LNCAP (cell line): ENCODE measurements around the gene RRN3.
A peak's percentile ranks its signal among the peaks of the same experiment; 100 is the strongest.

Source experiments
- CTCF ChIP-seq: fragments of 450-650 bp; IDR thresholded peaks from 2 replicates; pipeline ENCODE4 v1.5.1; 2017; ENCODE audit warnings: mild to moderate bottlenecking

The RRN3 gene

GRCh38 chr16:15033309-15033707 is 60.8 kb downstream of the RRN3 start:
- TF ChIP-seq CTCF = no peak

GRCh38 chr16:15032547-15033308 is 61.3 kb downstream of the RRN3 start:
- TF ChIP-seq CTCF = no peak

GRCh38 chr16:15031586-15031985 is 62.5 kb downstream of the RRN3 start:
- TF ChIP-seq CTCF = no peak

- TF ChIP-seq CTCF = no peak
Measured at GRCh38 chr16:15031179-15031578, 62.9 kb downstream of the RRN3 start.

GRCh38 chr16:15022194-15022593 is 71.9 kb downstream of the RRN3 start:
- peak; percentile 47 for TF ChIP-seq CTCF
